NCI-H446 treated with DMSO at 0.1 percent for 48 hours (cell line): Measurements from ENCODE around the gene UCKL1.

ENCODE experiments used
- DNase-seq: peaks from one replicate; lab custom pipeline; 2025; lab: John Stamatoyannopoulos, UW

UCKL1 gene

DNA sequence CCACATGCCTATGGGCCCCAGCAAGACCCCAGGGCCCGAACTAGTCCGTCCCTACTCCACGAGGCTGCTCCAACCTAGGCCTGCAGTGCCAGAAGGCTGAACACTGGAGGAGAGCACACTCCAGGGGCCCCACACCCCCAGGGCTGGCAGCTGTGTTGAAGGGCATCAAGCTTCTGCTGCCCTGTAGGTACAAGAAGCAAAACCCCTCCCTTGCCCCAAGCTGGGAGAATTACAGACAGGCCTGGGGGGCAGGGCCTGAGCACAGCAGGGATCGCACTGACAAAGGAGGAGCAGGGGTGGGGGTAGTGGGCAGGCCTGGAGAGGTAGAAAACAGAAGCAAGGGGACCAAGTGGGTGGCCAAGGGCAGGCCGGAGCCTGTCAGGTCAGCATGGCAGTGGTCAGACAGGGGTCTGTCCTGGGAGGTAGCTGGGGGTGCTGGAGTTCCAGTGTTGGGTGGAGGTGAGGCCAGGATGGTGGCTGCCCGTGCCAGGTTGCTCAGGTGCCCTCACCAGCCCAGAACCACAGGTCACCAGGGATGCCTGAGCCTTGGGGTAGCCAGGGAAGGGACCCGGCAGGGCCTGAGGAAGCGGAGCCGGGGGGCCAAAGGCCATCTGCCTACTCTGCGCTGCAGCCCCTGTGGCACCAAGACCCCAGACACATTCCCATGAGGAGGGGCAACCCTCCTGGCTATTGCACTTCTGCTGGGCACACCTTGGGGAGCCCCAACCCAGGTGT lies 2.9 kb upstream of the UCKL1 start:
- DNase-seq = no peak

- no peak for DNase-seq
Observed at GRCh38 chr20:63958471-63958870, 2.3 kb upstream of the UCKL1 start.

- no peak for DNase-seq
Observed at GRCh38 chr20:63957690-63958441, 1.6 kb upstream of the UCKL1 start.

- no peak for DNase-seq
Observed at GRCh38 chr20:63957004-63957689, 931 bp upstream of the UCKL1 start.

DNA sequence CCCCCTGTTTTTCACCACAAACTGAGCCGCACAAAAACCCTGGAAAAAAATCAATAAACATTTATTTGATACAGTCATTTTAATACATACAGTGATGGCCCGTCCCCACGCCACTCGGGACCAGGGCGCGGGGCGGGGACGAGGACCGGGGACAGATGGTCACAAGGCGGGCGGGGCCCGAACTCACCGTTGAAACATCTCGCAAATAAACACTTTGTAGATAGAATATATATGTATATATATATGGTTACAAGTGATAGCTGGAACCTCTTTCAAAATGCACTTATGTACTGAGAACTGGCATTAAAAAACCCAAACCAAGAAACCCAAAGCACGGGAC lies 418 bp upstream of the UCKL1 start:
- no peak for DNase-seq

DNA sequence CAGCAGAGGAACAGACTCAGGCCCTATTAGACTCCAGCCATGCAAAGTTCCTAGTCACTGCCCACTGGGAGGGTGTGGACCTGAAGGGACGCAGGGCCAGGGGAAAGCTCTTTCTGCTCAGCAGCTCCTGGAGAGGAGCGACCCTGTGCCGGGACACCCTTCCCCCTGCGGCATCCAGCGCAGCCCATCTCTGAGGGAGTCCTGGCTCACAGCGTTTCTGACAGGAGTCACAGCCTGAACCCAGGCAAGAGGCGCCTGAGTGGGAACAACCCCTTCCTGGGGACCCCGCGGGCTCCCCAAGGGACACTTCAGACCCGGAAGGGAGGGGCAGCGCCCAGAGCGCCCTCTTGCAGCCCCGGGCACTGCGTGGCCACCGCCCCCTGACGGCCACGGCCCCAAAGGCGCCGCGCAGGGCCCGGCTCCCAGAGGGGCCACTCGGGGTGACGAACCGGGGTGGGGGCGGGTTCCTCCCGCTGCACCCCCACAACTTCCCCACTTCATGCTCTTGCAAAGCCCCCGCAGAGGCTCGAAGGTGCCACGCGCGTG lies 862 bp downstream of the UCKL1 start:
- DNase-seq = no peak

GRCh38 chr20:63953764-63954429 lies 2.3 kb downstream of the UCKL1 start:
- no peak for DNase-seq

GRCh38 chr20:63952769-63953168 lies 3.4 kb downstream of the UCKL1 start:
- no peak for DNase-seq

DNA sequence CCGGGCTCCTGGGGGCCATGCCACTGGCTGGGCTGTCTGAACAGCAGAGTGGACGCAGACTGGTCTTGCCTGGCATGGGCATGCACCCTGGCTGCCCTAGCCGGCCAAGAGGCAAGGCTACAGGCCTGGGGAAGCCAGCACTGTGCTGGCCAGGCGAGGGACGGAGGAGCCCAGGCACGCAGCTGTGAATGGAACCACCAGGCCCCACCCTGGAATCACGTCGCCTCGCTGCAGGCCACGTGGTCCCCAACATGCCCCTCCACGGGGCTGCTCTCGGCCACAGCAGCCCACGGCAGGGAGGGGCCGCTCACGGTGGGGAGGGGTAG lies 4.0 kb downstream of the UCKL1 start:
- DNase-seq = no peak

- no peak for DNase-seq
Observed at GRCh38 chr20:63951398-63952209, 4.6 kb downstream of the UCKL1 start.

GRCh38 chr20:63950701-63951397 lies 5.4 kb downstream of the UCKL1 start:
- no peak for DNase-seq

- DNase-seq = no peak
Observed at GRCh38 chr20:63947638-63948456, 8.4 kb downstream of the UCKL1 start.

- no peak for DNase-seq
Observed at GRCh38 chr20:63946986-63947637, 9.1 kb downstream of the UCKL1 start.

DNA sequence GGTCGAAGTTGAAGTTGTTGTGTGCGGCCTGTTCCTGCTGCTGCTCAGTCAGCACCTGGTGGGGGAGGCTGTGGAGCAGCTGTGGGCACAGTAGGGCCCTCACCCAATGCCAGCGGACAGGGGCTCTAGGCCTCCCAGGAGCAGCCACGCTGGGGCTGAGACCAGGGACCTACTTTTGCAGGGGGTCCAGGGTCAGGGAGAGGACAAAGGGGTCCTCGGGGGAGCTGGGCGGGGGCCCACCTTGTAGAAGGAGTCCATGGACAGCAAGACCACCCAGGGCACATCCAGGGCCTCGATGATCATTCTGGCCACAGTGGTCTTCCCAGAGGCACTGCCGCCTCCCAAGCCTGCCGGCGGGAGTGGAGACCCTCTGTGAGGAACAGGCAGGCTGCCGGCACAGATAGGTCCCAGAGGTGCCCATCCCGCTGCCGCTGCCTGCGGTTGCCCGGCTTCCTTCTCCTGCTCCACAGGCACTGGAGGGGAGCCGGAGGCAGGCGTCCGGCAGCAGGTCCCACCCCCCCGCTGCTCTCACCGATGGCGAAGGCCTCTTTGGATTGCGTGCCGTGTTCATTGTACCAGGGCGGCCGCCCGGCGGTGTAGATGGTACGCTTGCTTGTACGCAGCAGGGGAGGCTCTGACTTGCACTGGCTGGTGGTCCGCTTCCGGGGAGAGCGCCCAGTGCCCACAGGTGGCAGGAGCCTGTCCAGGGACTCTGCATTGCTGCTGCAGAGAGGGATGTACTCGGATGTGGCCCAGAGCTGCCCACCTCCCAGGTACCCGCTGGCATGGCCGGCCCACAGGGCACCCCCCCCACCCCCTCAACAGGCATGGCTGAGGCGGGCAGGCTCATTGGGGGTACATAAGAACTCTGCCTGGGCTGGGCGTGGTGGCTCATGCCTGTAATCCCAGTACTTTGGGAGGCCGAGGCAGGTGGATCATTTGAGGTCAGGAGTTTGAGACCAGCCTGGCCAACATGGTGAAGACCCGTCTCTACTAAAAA lies 10.0 kb downstream of the UCKL1 start:
- no peak for DNase-seq

DNA sequence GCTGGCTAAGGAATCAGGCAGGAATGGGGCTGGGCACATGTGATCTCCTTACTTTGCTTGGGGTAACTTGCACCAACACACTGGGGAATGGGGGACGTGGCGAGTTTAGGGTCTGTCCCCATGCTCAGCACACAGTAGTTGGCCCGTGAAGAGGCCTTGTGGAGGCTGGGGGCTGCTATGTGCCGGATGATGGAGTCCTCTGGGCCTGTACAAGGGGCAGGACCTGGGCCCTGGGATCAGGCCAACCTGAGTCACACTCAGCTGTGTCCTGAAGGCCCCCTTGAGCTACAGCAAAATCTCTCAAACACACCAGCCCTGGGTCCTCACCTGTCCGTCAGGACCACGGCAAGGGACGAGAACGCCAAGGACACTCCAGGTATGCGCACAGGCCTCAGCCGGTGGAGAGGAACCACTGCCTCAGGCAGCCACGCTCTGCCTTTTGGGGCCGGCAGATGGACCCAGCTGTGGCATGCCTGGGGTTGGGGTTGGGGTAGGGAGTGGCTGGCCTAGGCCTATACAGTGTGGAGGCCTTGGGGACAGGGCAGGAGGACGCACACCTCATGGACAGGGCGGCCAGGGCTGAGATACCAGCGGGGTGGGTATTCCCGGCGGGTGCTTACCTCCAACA lies 11.1 kb downstream of the UCKL1 start:
- DNase-seq = no peak

GRCh38 chr20:63944078-63944941 lies 11.9 kb downstream of the UCKL1 start:
- DNase-seq = no peak

DNA sequence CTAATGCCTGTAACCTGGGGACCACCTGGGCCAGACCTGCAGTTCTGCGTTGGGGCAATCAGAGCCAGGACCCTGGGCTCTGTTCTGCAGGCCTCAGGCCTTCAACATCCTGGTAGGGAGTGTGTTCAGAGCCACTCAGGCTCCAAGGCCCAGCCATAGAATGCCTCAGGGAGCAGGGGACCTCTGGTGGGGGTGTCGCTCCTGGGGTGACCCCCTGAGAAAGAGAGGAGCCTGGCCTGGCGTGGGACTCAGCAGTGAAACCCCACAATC lies 12.5 kb downstream of the UCKL1 start:
- DNase-seq = no peak
